H1 (cell line): ENCODE results near the gene PPP1R11. TPM values are rescaled to one million over a fixed set of nuclear protein-coding genes. Genes with fewer than 3 reads are reported as not detected.

Source experiments
- CTCF ChIA-PET: fragments of 300-600 bp; sonication (Branson Sonifier 250); formaldehyde crosslinking; loops from one replicate; lab custom pipeline; 2021; ENCODE audit not compliant: partially characterized antibody; lab: Charles Lee
- POLR2A ChIA-PET: fragments of 300-600 bp; sonication (Branson Sonifier 250); formaldehyde crosslinking; loops from one replicate; lab custom pipeline; 2021; ENCODE audit warnings: inconsistent platforms; ENCODE audit not compliant: partially characterized antibody; lab: Charles Lee
- DNase-seq, 2 experiments: peaks; one replicate each; pipeline versions ENCODE4 v3.0.0 to v3.0.0-alpha.2; 2010 to 2022; ENCODE audit warnings: low spot score in 2 of 2, low read depth in 1 of 2, mixed read lengths in 1 of 2
- FAIRE-seq: peaks from 2 replicates; lab custom pipeline; 2011; peaks lifted over from hg19 to GRCh38; lab: Jason Lieb, UNC
- H2AFZ ChIP-seq: 2 replicates; pipeline ENCODE4 v1.8.1; 2012; ENCODE audit warnings: low read length, inconsistent platforms
- H2AK5ac ChIP-seq: 2 replicates; pipeline ENCODE4 v1.6.1; 2013; ENCODE audit warnings: low read depth, low read length
- H2BK120ac ChIP-seq: replicated peaks from 2 replicates; pipeline ENCODE3; 2013; ENCODE audit warnings: low read depth, low read length, inconsistent platforms
- H2BK12ac ChIP-seq: 2 replicates; pipeline ENCODE4 v1.6.1; 2013; ENCODE audit warnings: low read depth, low read length
- H2BK15ac ChIP-seq: 2 replicates; pipeline ENCODE4 v1.6.1; 2013; ENCODE audit warnings: low read length
- H2BK20ac ChIP-seq: 2 replicates; pipeline ENCODE4 v1.6.1; 2013; ENCODE audit warnings: low read length
- H2BK5ac ChIP-seq: 2 replicates; pipeline ENCODE4 v1.6.1; 2013; ENCODE audit warnings: low read depth, low read length
- H3K14ac ChIP-seq: 2 replicates; pipeline ENCODE4 v1.6.1; 2013; ENCODE audit warnings: inconsistent platforms; ENCODE audit not compliant: insufficient read length
- H3K18ac ChIP-seq: 2 replicates; pipeline ENCODE4 v1.6.1; 2013; ENCODE audit warnings: low read length; ENCODE audit errors: extremely low read depth
- H3K23ac ChIP-seq: 2 replicates; pipeline ENCODE4 v1.6.1; 2013; ENCODE audit warnings: inconsistent platforms; ENCODE audit not compliant: insufficient read length
- H3K23me2 ChIP-seq: 2 replicates; pipeline ENCODE4 v1.6.1; 2013; ENCODE audit warnings: low read depth, low read length
- H3K27ac ChIP-seq: 2 replicates; pipeline ENCODE4 v1.6.1; 2011; ENCODE audit warnings: low read depth, low read length, inconsistent platforms
- H3K27me3 ChIP-seq, 4 experiments: replicated peaks in 1 of 4; 1 replicate in 1 of 4; 2 replicates in 3 of 4; pipeline versions ENCODE4 v1.6.1 to v1.8.1; 2011 to 2013; ENCODE audit warnings: low read length in 3 of 4, mild to moderate bottlenecking in 3 of 4, inconsistent platforms in 2 of 4, mixed read lengths in 2 of 4, moderate library complexity in 1 of 4; ENCODE audit not compliant: control insufficient read depth in 3 of 4, insufficient read depth in 3 of 4; ENCODE audit errors: extremely low read depth in 1 of 4
- H3K36me3 ChIP-seq, 4 experiments: 2 replicates each; pipeline versions ENCODE4 v1.6.1 to v1.8.1; 2011 to 2013; ENCODE audit warnings: mild to moderate bottlenecking in 4 of 4, low read length in 3 of 4, moderate library complexity in 2 of 4, control low read depth in 1 of 4, inconsistent platforms in 1 of 4; ENCODE audit not compliant: insufficient read depth in 4 of 4, control insufficient read depth in 2 of 4
- H3K4ac ChIP-seq: replicated peaks from 2 replicates; pipeline ENCODE3; 2013; ENCODE audit warnings: low read length, low read depth, mixed read lengths, inconsistent platforms; ENCODE audit not compliant: insufficient read length
- H3K4me1 ChIP-seq, 4 experiments: replicated peaks in 1 of 4; 1 replicate in 1 of 4; 2 replicates in 3 of 4; pipeline versions ENCODE4 v1.6.1 to v1.8.1; 2011 to 2013; ENCODE audit warnings: low read length in 3 of 4, inconsistent platforms in 2 of 4, mixed read lengths in 1 of 4; ENCODE audit not compliant: insufficient read depth in 4 of 4, control insufficient read depth in 3 of 4
- H3K4me2 ChIP-seq, 2 experiments: 2 replicates each; pipeline versions ENCODE4 v1.6.1 to v1.8.1; 2011 to 2013; ENCODE audit warnings: low read depth in 2 of 2, low read length in 2 of 2, control low read depth in 1 of 2, inconsistent platforms in 1 of 2, mild to moderate bottlenecking in 1 of 2; ENCODE audit not compliant: insufficient read depth in 1 of 2
- H3K4me3 ChIP-seq, 4 experiments: fragments of 200-600, 300-600 bp in 1 of 4; sonication (generic), shearing (Covaris generic), sonication (Bioruptor Twin) in 1 of 4; 2 replicates each; pipeline versions ENCODE4 v1.5.1 to v1.8.1; 2011 to 2016; ENCODE audit warnings: low read length in 4 of 4, low read depth in 3 of 4, control low read depth in 2 of 4, inconsistent platforms in 2 of 4, mild to moderate bottlenecking in 2 of 4, mixed read lengths in 1 of 4, moderate library complexity in 1 of 4; ENCODE audit not compliant: insufficient read depth in 2 of 4; ENCODE audit errors: extremely low read depth in 1 of 4
- H3K56ac ChIP-seq: replicated peaks from 2 replicates; pipeline ENCODE3; 2013; ENCODE audit warnings: low read depth, mild to moderate bottlenecking, mixed read lengths, low read length, inconsistent platforms; ENCODE audit not compliant: insufficient read length
- H3K79me1 ChIP-seq: 2 replicates; pipeline ENCODE4 v1.6.1; 2013; ENCODE audit warnings: low read depth, low read length, control low read depth
- H3K79me2 ChIP-seq, 2 experiments: 2 replicates each; pipeline versions ENCODE4 v1.6.1 to v1.8.1; 2012 to 2013; ENCODE audit warnings: low read length in 2 of 2, mild to moderate bottlenecking in 2 of 2, inconsistent platforms in 1 of 2; ENCODE audit not compliant: insufficient read depth in 2 of 2, control insufficient read depth in 1 of 2
- H3K9ac ChIP-seq, 4 experiments: replicated peaks in 1 of 4; 1 replicate in 1 of 4; 2 replicates in 3 of 4; pipeline versions ENCODE4 v1.6.1 to v1.8.1; 2011 to 2013; ENCODE audit warnings: low read depth in 3 of 4, low read length in 3 of 4, control low read depth in 2 of 4, mild to moderate bottlenecking in 2 of 4, moderate library complexity in 2 of 4, inconsistent platforms in 1 of 4; ENCODE audit errors: extremely low read depth in 1 of 4
- H3K9me3 ChIP-seq, 2 experiments: 2 replicates each; pipeline versions ENCODE4 v1.6.1 to v1.8.1; 2012 to 2013; ENCODE audit warnings: mild to moderate bottlenecking in 2 of 2, moderate library complexity in 2 of 2, control low read depth in 1 of 2, inconsistent platforms in 1 of 2, low read depth in 1 of 2, low read length in 1 of 2, mixed read lengths in 1 of 2; ENCODE audit not compliant: insufficient read depth in 2 of 2
- H4K20me1 ChIP-seq, 2 experiments: replicated peaks in 1 of 2; 2 replicates each; pipeline versions ENCODE3 to v1.8.1; 2011 to 2013; ENCODE audit warnings: inconsistent platforms in 2 of 2, low read length in 2 of 2, mild to moderate bottlenecking in 1 of 2; ENCODE audit not compliant: insufficient read depth in 2 of 2, control insufficient read depth in 1 of 2
- H4K5ac ChIP-seq: 2 replicates; pipeline ENCODE4 v1.6.1; 2013; ENCODE audit warnings: low read length, low read depth, mixed read lengths, inconsistent platforms; ENCODE audit not compliant: insufficient read length
- H4K8ac ChIP-seq: 2 replicates; pipeline ENCODE4 v1.8.0; 2013; ENCODE audit warnings: mild to moderate bottlenecking, moderate library complexity, low read length, inconsistent platforms; ENCODE audit not compliant: insufficient read depth; ENCODE audit errors: extremely low read depth
- H4K91ac ChIP-seq: replicated peaks from 2 replicates; pipeline ENCODE3; 2013; ENCODE audit warnings: low read length, mixed read lengths, inconsistent platforms; ENCODE audit not compliant: insufficient read length
- CBX8 ChIP-seq: fragments of 300-800, 300-1000 bp; sonication (generic); IDR thresholded peaks from 2 replicates; pipeline ENCODE4 v1.7.1; 2016; ENCODE audit warnings: low read depth, low read length, borderline replicate concordance
- CHD2 ChIP-seq: IDR thresholded peaks from 2 replicates; pipeline ENCODE4 v1.6.1; 2012; ENCODE audit warnings: low read length, improper control_type of control experiment
- CREB1 ChIP-seq: IDR thresholded peaks from 2 replicates; pipeline ENCODE4 v1.6.1; 2012; ENCODE audit warnings: inconsistent platforms
- HDAC2 ChIP-seq, 2 experiments: fragments of 300-600 bp in 1 of 2; sonication (generic) in 1 of 2; IDR thresholded peaks; 2 replicates each; pipeline ENCODE4 v1.6.1; 2011 to 2012; ENCODE audit warnings: low read depth in 2 of 2, low read length in 2 of 2, mild to moderate bottlenecking in 2 of 2, moderate library complexity in 2 of 2, borderline replicate concordance in 1 of 2, inconsistent platforms in 1 of 2
- PHF8 ChIP-seq: fragments of 200-600 bp; sonication (generic); conservative IDR thresholded peaks from 2 replicates; pipeline ENCODE4 v1.7.1; 2012; ENCODE audit warnings: low read depth, mild to moderate bottlenecking, inconsistent platforms, low read length, moderate library complexity
- RNF2 ChIP-seq: fragments of 200-900, 300-1000 bp; sonication (generic); IDR thresholded peaks from 2 replicates; pipeline ENCODE4 v1.7.1; 2016; ENCODE audit warnings: borderline replicate concordance, low read depth, mild to moderate bottlenecking, antibody characterized with exemption, low read length; ENCODE audit not compliant: poor library complexity, severe bottlenecking; ENCODE audit errors: missing control alignments
- TCF12 ChIP-seq: IDR thresholded peaks from 2 replicates; pipeline ENCODE4 v1.6.1; 2011; ENCODE audit warnings: low read depth, mild to moderate bottlenecking, low read length
- ZNF274 ChIP-seq: IDR thresholded peaks from 2 replicates; pipeline ENCODE4 v1.7.0; 2012; ENCODE audit warnings: low read length, borderline replicate concordance; ENCODE audit errors: extremely low read depth
- WGBS, 2 experiments: shearing (Covaris generic) in 1 of 2; methylation state at CpG; one replicate each; pipeline versions ENCODE4 v1.1.6 to v1.1.7; 2013 to 2015; ENCODE audit warnings: low lambda C conversion rate in 2 of 2, mixed read lengths in 2 of 2, inconsistent platforms in 1 of 2, low coverage in 1 of 2, missing lambda C conversion rate in 1 of 2; ENCODE audit not compliant: insufficient replicate concordance in 2 of 2, insufficient coverage in 1 of 2, insufficient read length in 1 of 2; ENCODE audit errors: extremely low coverage in 1 of 2, missing lambda C conversion rate in 1 of 2; 5-methylcytosine and 5-hydroxymethylcytosine counted together
- polyA plus RNA-seq, 7 experiments: library from polyadenylated mRNA; depleted of rRNA in 3 of 7; stranded (reverse) in 5 of 7; unstranded in 2 of 7; fragments of >200 nt in 5 of 7; fragments of 200-250 nt in 2 of 7; gene quantifications; 1 replicate in 5 of 7; 2 replicates in 1 of 7; 4 replicates in 1 of 7; pipeline versions ENCODE4 v1.2.1 to v1.2.3, GENCODE V29; 2011 to 2013; ENCODE audit warnings: missing spikeins in 2 of 7, mixed read lengths in 2 of 7
- total RNA-seq: library from RNA; stranded (reverse); fragmentation: NEBNext Ultra II Directional; extraction: Animal tissue kit (Norgen Biotek cat#: 25700); gene quantifications from 2 replicates; pipeline ENCODE4 v1.2.1, GENCODE V29; 2021
- TF ChIP-seq, protein P1 (sequence below): IDR thresholded peaks from 2 replicates; pipeline ENCODE4 v1.6.1; 2011; ENCODE audit warnings: low read depth, mild to moderate bottlenecking, low read length; ENCODE audit not compliant: insufficient read depth

The PPP1R11 gene
- total and polyA plus RNA-seq, 2 of the 8 experiments (the other 6 are each of a cell fraction or from before 2014, with no cell fraction given): 26.1 to 32.8 TPM

DNA sequence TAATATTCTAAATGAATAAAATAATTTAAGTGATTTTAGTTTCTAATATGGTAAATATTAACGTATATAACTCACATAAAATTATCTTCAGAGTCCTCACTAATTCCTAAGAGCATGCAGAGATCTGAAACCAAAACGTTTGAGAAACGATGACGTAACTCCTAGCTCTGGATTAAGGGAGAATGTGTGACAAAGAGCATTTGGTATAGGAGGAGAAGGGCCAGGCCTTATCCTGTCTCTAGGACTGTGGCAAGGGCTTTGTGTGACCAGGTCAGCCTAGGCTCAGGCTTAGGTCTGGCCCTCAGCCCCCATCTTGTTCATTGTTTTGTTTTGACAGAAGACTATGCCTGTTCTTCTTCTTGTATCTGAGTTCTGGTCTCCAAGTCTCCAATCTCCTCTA is 25.2 kb upstream of the PPP1R11 start:
- FAIRE-seq: no peak
- 87% methylated on average over 4 of the region's 4 CpGs; no CpG with 5 or more reads in 1 of the 2 experiments for WGBS, 2 experiments
- no peak overlapping the region for H2BK12ac ChIP-seq
- TF ChIP-seq RNF2 (no peak), CREB1 (no peak), HDAC2 (IDR thresholded peaks at IDR 0.05; ENCODE audit: borderline replicate concordance in 1 of 2, low read depth in 2 of 2, low read length in 2 of 2) (no peak), CHD2 (no peak), CBX8 (no peak), PHF8 (no peak), ZNF274 (no peak), TCF12 (no peak)
- TF ChIP-seq, protein P1, sequence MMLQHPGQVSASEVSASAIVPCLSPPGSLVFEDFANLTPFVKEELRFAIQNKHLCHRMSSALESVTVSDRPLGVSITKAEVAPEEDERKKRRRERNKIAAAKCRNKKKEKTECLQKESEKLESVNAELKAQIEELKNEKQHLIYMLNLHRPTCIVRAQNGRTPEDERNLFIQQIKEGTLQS: no peak
- TF ChIP-seq, all 59 proteins: peak for 0
- Histone ChIP-seq H3K36me3 (no peaks in the 10 kb centered on the region), H3K27ac (no peak overlapping the region), H3K4ac (no peak overlapping the region), H4K20me1 (peaks cover 1 to 2% of the 10 kb centered on the region in 2 experiments), H3K4me1 (no peaks in the 10 kb centered on the region), H2AFZ (no peak overlapping the region), H2BK120ac (no peak overlapping the region), H3K4me2 (no peak overlapping the region), H3K56ac (no peak overlapping the region), H2BK15ac (no peak overlapping the region), H3K4me3 (no peak overlapping the region), H3K79me2 (no peaks in the 10 kb centered on the region), H3K9ac (no peak overlapping the region), H3K23me2 (no peaks in the 10 kb centered on the region), H4K91ac (no peak overlapping the region), H3K14ac (no peak overlapping the region), H2BK5ac (no peak overlapping the region), H3K23ac (no peak overlapping the region), H4K5ac (no peak overlapping the region), H2BK20ac (no peak overlapping the region), H3K9me3 (no peaks in the 10 kb centered on the region), H3K27me3 (no peaks in the 10 kb centered on the region), H4K8ac (no peak overlapping the region), H3K79me1 (no peaks in the 10 kb centered on the region), H2AK5ac (no peak overlapping the region), H3K18ac (no peak overlapping the region)
- no peak for DNase-seq
- ChIA-PET CTCF (no interaction called here), POLR2A (no interaction called here)
